ENCODE data around the gene UBE2C.

Gene UBE2C

GRCh38 chr20:45835825-45836224 lies 23.4 kb downstream of the UBE2C start:
- H3F3A ChIP-seq (ENCODE audit: insufficient read depth): no peaks in the 10 kb centered on the region
- no peaks in the 10 kb centered on the region for H4K20me1 ChIP-seq (ENCODE audit: low read depth, low read length)
- no peaks in the 10 kb centered on the region for H3K36me3 ChIP-seq (ENCODE audit: low read length)
- no peak for TF ChIP-seq EZH2phosphoT487 (conservative IDR thresholded peaks at IDR 0.05; ENCODE audit: low read length)
- TF ChIP-seq, protein P1, sequence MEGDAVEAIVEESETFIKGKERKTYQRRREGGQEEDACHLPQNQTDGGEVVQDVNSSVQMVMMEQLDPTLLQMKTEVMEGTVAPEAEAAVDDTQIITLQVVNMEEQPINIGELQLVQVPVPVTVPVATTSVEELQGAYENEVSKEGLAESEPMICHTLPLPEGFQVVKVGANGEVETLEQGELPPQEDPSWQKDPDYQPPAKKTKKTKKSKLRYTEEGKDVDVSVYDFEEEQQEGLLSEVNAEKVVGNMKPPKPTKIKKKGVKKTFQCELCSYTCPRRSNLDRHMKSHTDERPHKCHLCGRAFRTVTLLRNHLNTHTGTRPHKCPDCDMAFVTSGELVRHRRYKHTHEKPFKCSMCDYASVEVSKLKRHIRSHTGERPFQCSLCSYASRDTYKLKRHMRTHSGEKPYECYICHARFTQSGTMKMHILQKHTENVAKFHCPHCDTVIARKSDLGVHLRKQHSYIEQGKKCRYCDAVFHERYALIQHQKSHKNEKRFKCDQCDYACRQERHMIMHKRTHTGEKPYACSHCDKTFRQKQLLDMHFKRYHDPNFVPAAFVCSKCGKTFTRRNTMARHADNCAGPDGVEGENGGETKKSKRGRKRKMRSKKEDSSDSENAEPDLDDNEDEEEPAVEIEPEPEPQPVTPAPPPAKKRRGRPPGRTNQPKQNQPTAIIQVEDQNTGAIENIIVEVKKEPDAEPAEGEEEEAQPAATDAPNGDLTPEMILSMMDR (IDR thresholded peaks at IDR 0.05; ENCODE audit: insufficient read depth, low read length, poor library complexity, severe bottlenecking): no peak
- no peak overlapping the region for H3K4me3 ChIP-seq (ENCODE audit: insufficient read depth, low read length, poor library complexity, severe bottlenecking)
- no peak overlapping the region for H3K4me2 ChIP-seq (ENCODE audit: low read depth, low read length, poor library complexity, severe bottlenecking)
- no peak overlapping the region for H3K27ac ChIP-seq (ENCODE audit: low read depth, low read length)
- no peak overlapping the region for H2AFZ ChIP-seq (ENCODE audit: low read depth, low read length, severe bottlenecking)
- no peaks in the 10 kb centered on the region for H3K9me3 ChIP-seq (ENCODE audit: insufficient read depth, low read length)
- H3K9ac ChIP-seq (ENCODE audit: low read length): no peak overlapping the region
- H3K79me2 ChIP-seq (ENCODE audit: insufficient read depth, low read length): no peaks in the 10 kb centered on the region
- no peaks in the 10 kb centered on the region for H3K9me2 ChIP-seq (replicated peaks; ENCODE audit: insufficient read depth, low read length)
- no peaks in the 10 kb centered on the region for H3K27me3 ChIP-seq (ENCODE audit: low read length)

GRCh38 chr20:45836841-45837240 lies 24.4 kb downstream of the UBE2C start:
- Histone ChIP-seq H2AFZ (ENCODE audit: low read depth, low read length, severe bottlenecking) (no peak overlapping the region), H3K9ac (ENCODE audit: low read length) (no peak overlapping the region), H3K9me3 (ENCODE audit: insufficient read depth, low read length) (no peaks in the 10 kb centered on the region), H3K4me2 (ENCODE audit: low read depth, low read length, poor library complexity, severe bottlenecking) (no peak overlapping the region), H3K27ac (ENCODE audit: low read depth, low read length) (no peak overlapping the region), H3K4me3 (ENCODE audit: insufficient read depth, low read length, poor library complexity, severe bottlenecking) (no peak overlapping the region), H3K9me2 (replicated peaks; ENCODE audit: insufficient read depth, low read length) (no peaks in the 10 kb centered on the region), H4K20me1 (ENCODE audit: low read depth, low read length) (no peaks in the 10 kb centered on the region), H3K79me2 (ENCODE audit: insufficient read depth, low read length) (no peaks in the 10 kb centered on the region), H3F3A (ENCODE audit: insufficient read depth) (no peaks in the 10 kb centered on the region), H3K27me3 (ENCODE audit: low read length) (no peaks in the 10 kb centered on the region), H3K36me3 (ENCODE audit: low read length) (no peaks in the 10 kb centered on the region)
- TF ChIP-seq EZH2phosphoT487 (conservative IDR thresholded peaks at IDR 0.05; ENCODE audit: low read length): no peak
- TF ChIP-seq, protein P1 (IDR thresholded peaks at IDR 0.05; ENCODE audit: insufficient read depth, low read length, poor library complexity, severe bottlenecking): no peak

DNA sequence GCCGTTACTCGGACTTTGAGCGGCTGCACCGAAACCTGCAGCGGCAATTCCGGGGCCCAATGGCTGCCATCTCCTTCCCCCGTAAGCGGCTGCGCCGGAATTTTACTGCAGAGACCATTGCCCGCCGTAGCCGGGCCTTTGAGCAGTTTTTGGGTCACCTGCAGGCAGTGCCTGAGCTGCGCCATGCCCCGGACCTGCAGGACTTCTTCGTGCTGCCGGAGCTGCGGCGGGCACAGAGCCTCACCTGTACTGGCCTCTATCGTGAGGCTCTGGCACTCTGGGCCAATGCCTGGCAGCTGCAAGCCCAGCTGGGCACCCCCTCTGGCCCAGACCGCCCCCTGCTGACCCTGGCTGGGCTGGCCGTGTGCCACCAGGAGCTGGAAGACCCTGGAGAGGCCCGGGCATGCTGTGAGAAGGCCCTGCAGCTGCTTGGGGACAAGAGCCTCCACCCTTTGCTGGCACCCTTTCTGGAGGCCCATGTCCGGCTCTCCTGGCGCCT lies 28.3 kb downstream of the UBE2C start:
- H3F3A ChIP-seq (ENCODE audit: insufficient read depth): no peaks in the 10 kb centered on the region
- H3K79me2 ChIP-seq (ENCODE audit: insufficient read depth, low read length): no peaks in the 10 kb centered on the region
- no peak for TF ChIP-seq EZH2phosphoT487 (conservative IDR thresholded peaks at IDR 0.05; ENCODE audit: low read length)
- TF ChIP-seq, protein P1 (IDR thresholded peaks at IDR 0.05; ENCODE audit: insufficient read depth, low read length, poor library complexity, severe bottlenecking): no peak
- no peaks in the 10 kb centered on the region for H3K9me3 ChIP-seq (ENCODE audit: insufficient read depth, low read length)
- H3K4me3 ChIP-seq (ENCODE audit: insufficient read depth, low read length, poor library complexity, severe bottlenecking): no peak overlapping the region
- no peaks in the 10 kb centered on the region for H3K36me3 ChIP-seq (ENCODE audit: low read length)
- H3K4me2 ChIP-seq (ENCODE audit: low read depth, low read length, poor library complexity, severe bottlenecking): no peak overlapping the region
- no peak overlapping the region for H2AFZ ChIP-seq (ENCODE audit: low read depth, low read length, severe bottlenecking)
- H4K20me1 ChIP-seq (ENCODE audit: low read depth, low read length): no peaks in the 10 kb centered on the region
- H3K9ac ChIP-seq (ENCODE audit: low read length): no peak overlapping the region
- no peaks in the 10 kb centered on the region for H3K27me3 ChIP-seq (ENCODE audit: low read length)
- no peak overlapping the region for H3K27ac ChIP-seq (ENCODE audit: low read depth, low read length)
- no peaks in the 10 kb centered on the region for H3K9me2 ChIP-seq (replicated peaks; ENCODE audit: insufficient read depth, low read length)
